RWPE2 (cell line): ENCODE measurements around the gene CTTN.

Experiments used
- ATAC-seq: fragments of 200-7000 bp; cut with Tn5 transposase; 3 replicates; pipeline ENCODE4 v1.9.1; 2021; ENCODE audit warnings: low read depth
- DNase-seq: peaks from one replicate; pipeline ENCODE4 v3.0.0-alpha.2; 2020; ENCODE audit warnings: low spot score
- H3K27ac ChIP-seq: fragments of 450-650 bp; 2 replicates; pipeline ENCODE4 v1.5.1; 2017; ENCODE audit warnings: mild to moderate bottlenecking; ENCODE audit not compliant: poor library complexity, severe bottlenecking
- H3K27me3 ChIP-seq: fragments of 250-450 bp; sonication (Bioruptor Pico); 2 replicates; pipeline ENCODE4 v1.5.1; 2021; ENCODE audit warnings: mild to moderate bottlenecking, moderate library complexity; ENCODE audit not compliant: insufficient read depth, poor library complexity, severe bottlenecking
- H3K36me3 ChIP-seq: fragments of 250-450 bp; sonication (Bioruptor Pico); 2 replicates; pipeline ENCODE4 v1.5.1; 2020; ENCODE audit warnings: low read depth, mild to moderate bottlenecking, moderate library complexity
- H3K4me1 ChIP-seq: fragments of 250-450 bp; sonication (Bioruptor Pico); 2 replicates; pipeline ENCODE4 v1.5.1; 2021; ENCODE audit warnings: mild to moderate bottlenecking, moderate library complexity; ENCODE audit not compliant: insufficient read depth, poor library complexity, severe bottlenecking
- H3K4me3 ChIP-seq: fragments of 250-450 bp; sonication (Bioruptor Pico); 2 replicates; pipeline ENCODE4 v1.5.1; 2021; ENCODE audit warnings: mild to moderate bottlenecking, moderate library complexity; ENCODE audit not compliant: severe bottlenecking
- H3K9me3 ChIP-seq: fragments of 250-450 bp; sonication (Bioruptor Pico); 2 replicates; pipeline ENCODE4 v1.5.1; 2021; ENCODE audit warnings: mild to moderate bottlenecking, moderate library complexity; ENCODE audit not compliant: severe bottlenecking
- TF ChIP-seq, protein P1 (sequence below): fragments of 450-650 bp; IDR thresholded peaks from one replicate; pipeline ENCODE4 v1.5.1; 2017; ENCODE audit warnings: mild to moderate bottlenecking, moderate library complexity; ENCODE audit not compliant: poor library complexity, severe bottlenecking

The CTTN gene

DNA sequence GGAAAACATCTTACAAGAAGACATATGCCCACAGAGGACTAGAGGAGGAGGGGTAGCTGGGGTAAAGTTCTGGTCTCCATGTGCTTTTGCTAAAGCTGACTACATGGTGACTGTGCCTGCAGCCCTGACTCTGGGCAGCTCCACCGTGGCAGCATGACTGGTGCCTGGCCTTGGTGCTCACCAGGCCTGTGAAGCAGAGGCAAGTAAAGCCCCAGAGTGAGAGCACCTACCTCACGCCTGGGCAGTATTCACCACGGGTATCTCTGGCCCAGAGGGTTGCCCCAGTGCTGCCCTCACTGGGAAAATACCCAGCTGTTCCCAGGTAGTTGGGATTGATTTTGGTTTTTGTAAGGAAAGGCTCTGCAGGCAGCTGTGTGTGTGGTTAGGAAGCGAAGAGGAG is 78.3 kb downstream of the CTTN start:
- TF ChIP-seq, protein P1, sequence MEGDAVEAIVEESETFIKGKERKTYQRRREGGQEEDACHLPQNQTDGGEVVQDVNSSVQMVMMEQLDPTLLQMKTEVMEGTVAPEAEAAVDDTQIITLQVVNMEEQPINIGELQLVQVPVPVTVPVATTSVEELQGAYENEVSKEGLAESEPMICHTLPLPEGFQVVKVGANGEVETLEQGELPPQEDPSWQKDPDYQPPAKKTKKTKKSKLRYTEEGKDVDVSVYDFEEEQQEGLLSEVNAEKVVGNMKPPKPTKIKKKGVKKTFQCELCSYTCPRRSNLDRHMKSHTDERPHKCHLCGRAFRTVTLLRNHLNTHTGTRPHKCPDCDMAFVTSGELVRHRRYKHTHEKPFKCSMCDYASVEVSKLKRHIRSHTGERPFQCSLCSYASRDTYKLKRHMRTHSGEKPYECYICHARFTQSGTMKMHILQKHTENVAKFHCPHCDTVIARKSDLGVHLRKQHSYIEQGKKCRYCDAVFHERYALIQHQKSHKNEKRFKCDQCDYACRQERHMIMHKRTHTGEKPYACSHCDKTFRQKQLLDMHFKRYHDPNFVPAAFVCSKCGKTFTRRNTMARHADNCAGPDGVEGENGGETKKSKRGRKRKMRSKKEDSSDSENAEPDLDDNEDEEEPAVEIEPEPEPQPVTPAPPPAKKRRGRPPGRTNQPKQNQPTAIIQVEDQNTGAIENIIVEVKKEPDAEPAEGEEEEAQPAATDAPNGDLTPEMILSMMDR, result no peak
- no peak for ATAC-seq
- DNase-seq, result no peak
- Histone ChIP-seq H3K4me3 (no peak overlapping the region), H3K36me3 (no peaks in the 10 kb centered on the region), H3K4me1 (no peaks in the 10 kb centered on the region), H3K27me3 (no peaks in the 10 kb centered on the region), H3K9me3 (no peaks in the 10 kb centered on the region), H3K27ac (no peak overlapping the region)

DNA sequence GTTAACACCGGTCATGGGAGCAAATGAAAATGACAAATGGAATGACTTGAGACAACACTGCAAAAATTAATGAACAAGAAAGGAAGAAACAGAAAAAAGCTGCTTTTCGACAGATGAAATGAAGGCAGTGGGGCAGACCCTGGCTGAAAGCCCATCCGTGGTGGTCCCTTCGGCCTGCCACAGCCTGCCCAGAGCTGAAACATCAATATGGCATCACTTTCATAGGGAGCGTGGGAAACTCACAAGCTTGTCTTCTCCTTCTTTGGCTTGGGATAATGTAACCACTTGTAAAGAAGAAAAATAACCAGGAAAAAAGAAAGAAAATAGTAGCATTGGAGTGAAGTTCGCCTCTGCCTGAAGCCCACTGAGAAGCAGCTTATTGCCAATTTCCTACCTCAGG is 78.8 kb downstream of the CTTN start:
- no peaks in the 10 kb centered on the region for H3K4me1 ChIP-seq
- no peaks in the 10 kb centered on the region for H3K9me3 ChIP-seq
- no peak overlapping the region for H3K27ac ChIP-seq
- no peaks in the 10 kb centered on the region for H3K27me3 ChIP-seq
- ATAC-seq, result no peak
- no peak overlapping the region for H3K4me3 ChIP-seq
- TF ChIP-seq, protein P1, result no peak
- no peak for DNase-seq
- no peaks in the 10 kb centered on the region for H3K36me3 ChIP-seq

DNA sequence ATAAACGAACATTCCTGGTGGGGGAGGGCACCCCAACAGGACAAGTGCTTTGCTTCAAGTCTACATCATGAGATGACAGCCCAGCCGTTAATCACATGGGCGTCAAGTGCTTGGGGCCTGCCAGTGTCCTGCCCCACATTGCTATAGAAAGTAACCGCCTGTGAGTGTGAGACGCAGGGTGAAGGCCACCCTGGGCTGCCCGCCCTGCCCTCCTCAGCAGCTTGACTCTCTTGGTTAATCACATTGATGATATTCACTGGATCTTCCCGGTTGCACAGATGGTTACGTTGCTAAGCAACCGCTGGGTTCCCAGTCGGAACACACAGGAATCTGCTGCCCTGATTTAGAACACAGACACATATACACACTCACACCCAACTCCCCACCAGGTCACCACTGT is 79.3 kb downstream of the CTTN start:
- ATAC-seq (no peak), DNase-seq (no peak)
- H3K4me3 ChIP-seq, result no peak overlapping the region
- no peak overlapping the region for H3K27ac ChIP-seq
- no peaks in the 10 kb centered on the region for H3K27me3 ChIP-seq
- H3K9me3 ChIP-seq, result no peaks in the 10 kb centered on the region
- H3K4me1 ChIP-seq, result peaks cover 4% of the 10 kb centered on the region
- TF ChIP-seq, protein P1, result no peak
- H3K36me3 ChIP-seq, result no peaks in the 10 kb centered on the region

GRCh38 chr11:70478166-70478890 is 80.0 kb downstream of the CTTN start:
- ATAC-seq, result no peak
- TF ChIP-seq, protein P1, result no peak
- no peak for DNase-seq
- H3K36me3 ChIP-seq, result no peaks in the 10 kb centered on the region
- no peaks in the 10 kb centered on the region for H3K9me3 ChIP-seq
- no peak overlapping the region for H3K27ac ChIP-seq
- peaks cover 4% of the 10 kb centered on the region for H3K4me1 ChIP-seq
- H3K4me3 ChIP-seq, result no peak overlapping the region
- no peaks in the 10 kb centered on the region for H3K27me3 ChIP-seq

DNA sequence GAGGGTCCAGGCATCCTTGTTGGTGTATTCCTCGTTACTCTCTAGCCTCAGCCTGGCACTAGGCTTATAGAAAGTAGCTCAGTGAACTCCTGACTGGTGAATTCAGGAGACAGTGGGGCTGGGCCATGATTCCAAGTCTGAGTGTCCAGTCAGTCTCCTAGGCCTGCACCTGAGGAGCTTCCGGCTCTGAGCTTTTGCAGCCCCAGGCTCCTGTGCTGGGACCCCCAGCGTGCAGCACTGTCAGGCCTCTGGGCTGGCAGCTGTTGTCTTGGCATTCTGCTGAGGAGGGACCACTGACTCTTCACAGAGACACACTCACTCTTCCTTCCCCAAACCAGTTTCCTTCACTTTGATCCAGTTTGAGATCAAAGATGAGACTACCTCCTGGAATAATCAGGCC is 82.4 kb downstream of the CTTN start:
- TF ChIP-seq, protein P1, result no peak
- H3K4me1 ChIP-seq, result peaks cover 4% of the 10 kb centered on the region
- DNase-seq, result no peak
- H3K27me3 ChIP-seq, result no peaks in the 10 kb centered on the region
- no peaks in the 10 kb centered on the region for H3K9me3 ChIP-seq
- no peak for ATAC-seq
- no peaks in the 10 kb centered on the region for H3K36me3 ChIP-seq
- no peak overlapping the region for H3K4me3 ChIP-seq
- no peak overlapping the region for H3K27ac ChIP-seq
